GM23248 (cell line): ENCODE results near the gene SPON2. TPM values are rescaled to one million over a fixed set of nuclear protein-coding genes. Genes with fewer than 3 reads are reported as not detected.

Source experiments
- DNase-seq: peaks from one replicate; pipeline ENCODE4 v3.0.0-alpha.2; 2015
- H2AFZ ChIP-seq: fragments of 200-600 bp; sonication (generic); 2 replicates; pipeline ENCODE4 v1.6.1; 2016; ENCODE audit warnings: antibody characterized with exemption
- H3F3A ChIP-seq: fragments of 200-600 bp; sonication (generic); 2 replicates; pipeline ENCODE4 v1.6.1; 2016; ENCODE audit warnings: mild to moderate bottlenecking, antibody characterized with exemption, mixed run types; ENCODE audit not compliant: insufficient read depth
- H3K27ac ChIP-seq: fragments of 200-600 bp; sonication (generic); 2 replicates; pipeline ENCODE4 v1.5.1; 2016; ENCODE audit warnings: mild to moderate bottlenecking
- H3K27me3 ChIP-seq: fragments of 200-600 bp; sonication (generic); replicated peaks from 2 replicates; pipeline ENCODE4 v1.6.1; 2016; ENCODE audit warnings: mild to moderate bottlenecking; ENCODE audit not compliant: insufficient read depth
- H3K36me3 ChIP-seq: fragments of 200-600 bp; sonication (generic); 2 replicates; pipeline ENCODE4 v1.6.1; 2016; ENCODE audit warnings: low read depth, mild to moderate bottlenecking
- H3K4me1 ChIP-seq: fragments of 200-600 bp; sonication (generic); 2 replicates; pipeline ENCODE4 v1.6.1; 2016; ENCODE audit warnings: mild to moderate bottlenecking; ENCODE audit not compliant: insufficient read depth
- H3K4me2 ChIP-seq: fragments of 200-600 bp; sonication (generic); one replicate; pipeline ENCODE4 v1.6.1; 2016; ENCODE audit warnings: mild to moderate bottlenecking; ENCODE audit not compliant: unreplicated experiment
- H3K4me3 ChIP-seq: fragments of 200-600 bp; sonication (generic); 2 replicates; pipeline ENCODE4 v1.5.1; 2016; ENCODE audit warnings: mild to moderate bottlenecking
- H3K79me2 ChIP-seq: fragments of 200-600 bp; sonication (generic); 2 replicates; pipeline ENCODE4 v1.6.1; 2016; ENCODE audit warnings: mild to moderate bottlenecking; ENCODE audit not compliant: insufficient read depth
- H3K9ac ChIP-seq: fragments of 200-600 bp; sonication (generic); 2 replicates; pipeline ENCODE4 v1.6.1; 2016; ENCODE audit warnings: mild to moderate bottlenecking
- H3K9me2 ChIP-seq: fragments of 200-600 bp; sonication (generic); 2 replicates; pipeline ENCODE4 v1.6.1; 2016; ENCODE audit warnings: mixed run types, mild to moderate bottlenecking, moderate library complexity; ENCODE audit not compliant: insufficient read depth
- H3K9me3 ChIP-seq: fragments of 200-600 bp; sonication (generic); one replicate; pipeline ENCODE4 v1.6.1; 2017; ENCODE audit warnings: low read depth
- H4K20me1 ChIP-seq: fragments of 200-600 bp; sonication (generic); 2 replicates; pipeline ENCODE4 v1.6.0; 2016; ENCODE audit not compliant: insufficient read depth
- EZH2 ChIP-seq: fragments of 200-600 bp; sonication (generic); IDR thresholded peaks from 2 replicates; pipeline ENCODE4 v1.6.1; 2018; ENCODE audit warnings: antibody characterized with exemption, mild to moderate bottlenecking; ENCODE audit not compliant: insufficient read depth, poor library complexity, severe bottlenecking
- EZH2phosphoT487 ChIP-seq: fragments of 200-600 bp; sonication (generic); IDR thresholded peaks from 2 replicates; pipeline ENCODE4 v1.6.1; 2018; ENCODE audit warnings: antibody characterized with exemption, moderate library complexity, mild to moderate bottlenecking, low read depth; ENCODE audit not compliant: insufficient read depth
- WGBS, 2 experiments: methylation state at CpG; one replicate each; pipeline ENCODE4 v1.1.6; 2015 to 2017; ENCODE audit warnings: low lambda C conversion rate in 2 of 2, low coverage in 1 of 2; ENCODE audit errors: missing lambda C conversion rate in 2 of 2; 5-methylcytosine and 5-hydroxymethylcytosine counted together
- in situ Hi-C: fragments of 300-500 bp; cut with MboI; formaldehyde crosslinking; loops from 2 replicates; pipeline ENCODE4 v1.15.0; 2020
- polyA plus RNA-seq: library from polyadenylated mRNA; unstranded; fragments of >200 nt; fragmentation: Nextera tagmentation; extraction: Ambion mirVana; gene quantifications from 2 replicates; pipeline ENCODE4 v1.2.1, GENCODE V29; 2016
- total RNA-seq: library from RNA; depleted of rRNA; stranded (reverse); fragments of >200 nt; shearing (Covaris generic); gene quantifications from 2 replicates; pipeline ENCODE4 v1.2.3, GENCODE V29; 2014

Gene SPON2
- total and polyA plus RNA-seq, 2 experiments from 2014 or later = 5.7 to 6.2 TPM

DNA sequence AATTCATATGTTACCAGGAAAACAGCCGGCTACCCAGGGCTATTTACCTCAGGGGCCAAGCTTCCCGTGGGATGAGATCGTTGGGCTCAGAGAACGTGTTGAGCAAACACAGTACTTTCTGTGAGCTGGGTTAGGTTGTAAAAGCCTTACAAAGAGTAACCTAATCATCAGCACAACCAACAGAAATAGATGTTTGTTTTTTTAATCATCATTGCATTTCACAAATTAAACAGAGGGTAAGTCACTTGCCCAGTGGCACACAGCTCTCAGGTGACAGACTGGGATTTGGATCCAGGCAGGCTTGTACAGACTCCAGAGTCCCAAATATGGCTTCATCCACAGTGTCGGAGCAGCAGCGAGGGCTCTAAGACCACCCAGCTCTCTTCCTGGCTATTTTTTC is 20.1 kb downstream of the SPON2 start:
- H4K20me1 ChIP-seq = no peaks in the 10 kb centered on the region
- H3K79me2 ChIP-seq = no peaks in the 10 kb centered on the region
- H3K4me3 ChIP-seq = no peak overlapping the region
- no peak overlapping the region for H3K27ac ChIP-seq
- no peaks in the 10 kb centered on the region for H3K27me3 ChIP-seq
- no peak overlapping the region for H3K9ac ChIP-seq
- H2AFZ ChIP-seq = no peak overlapping the region
- in situ Hi-C loops = loop anchor here (5.0 kb wide), 1 partner anchor 110 kb away; no protein-coding TSS in a partner anchor
- 76 to 84% methylated on average over 6 of the region's 6 CpGs for WGBS, 2 experiments
- TF ChIP-seq EZH2 = no peak
- H3K9me2 ChIP-seq = no peaks in the 10 kb centered on the region
- no peak for DNase-seq
- H3K9me3 ChIP-seq = no peaks in the 10 kb centered on the region
- no peaks in the 10 kb centered on the region for H3F3A ChIP-seq
- H3K4me2 ChIP-seq = no peak overlapping the region
- no peaks in the 10 kb centered on the region for H3K36me3 ChIP-seq
- peaks cover 6% of the 10 kb centered on the region; the same call in 1 of the 2 replicates for H3K4me1 ChIP-seq

DNA sequence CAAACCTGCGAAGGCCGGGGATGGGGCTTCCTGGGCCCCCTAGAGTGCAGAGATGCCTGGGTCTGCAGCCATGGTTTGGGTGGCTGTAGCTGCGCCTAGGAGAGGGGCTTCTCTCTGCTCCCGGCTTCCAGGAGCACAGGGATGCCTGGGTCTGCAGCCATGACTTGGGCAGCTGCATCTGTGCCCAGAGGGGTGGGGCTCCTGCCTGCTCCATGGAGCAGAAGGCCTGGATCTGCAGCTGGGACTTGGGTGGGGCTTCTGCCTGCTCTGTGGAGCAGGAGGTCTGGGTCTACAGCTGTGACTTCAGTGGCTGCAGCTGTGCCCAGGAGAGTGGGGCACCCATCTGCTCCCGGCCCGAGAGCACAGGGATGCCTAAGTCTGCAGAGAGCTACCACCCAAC is 20.8 kb downstream of the SPON2 start:
- H3K4me1 ChIP-seq = peaks cover 6% of the 10 kb centered on the region; the same call in 1 of the 2 replicates
- DNase-seq = no peak
- TF ChIP-seq EZH2phosphoT487 (no peak), EZH2 (no peak)
- H3K36me3 ChIP-seq = no peaks in the 10 kb centered on the region
- H3K4me3 ChIP-seq = no peak overlapping the region
- H3K27me3 ChIP-seq = no peaks in the 10 kb centered on the region
- H2AFZ ChIP-seq = no peak overlapping the region
- H3K9me2 ChIP-seq = no peaks in the 10 kb centered on the region
- no peaks in the 10 kb centered on the region for H3K9me3 ChIP-seq
- H3K27ac ChIP-seq = no peak overlapping the region
- H3K79me2 ChIP-seq = no peaks in the 10 kb centered on the region
- H3F3A ChIP-seq = no peaks in the 10 kb centered on the region
- no peak overlapping the region for H3K4me2 ChIP-seq
- H4K20me1 ChIP-seq = no peaks in the 10 kb centered on the region
- 37 to 54% methylated on average over 6 of the region's 6 CpGs for WGBS, 2 experiments
- H3K9ac ChIP-seq = no peak overlapping the region
- in situ Hi-C loops = loop anchor here (5.0 kb wide), 1 partner anchor 111 kb away; no protein-coding TSS in a partner anchor

DNA sequence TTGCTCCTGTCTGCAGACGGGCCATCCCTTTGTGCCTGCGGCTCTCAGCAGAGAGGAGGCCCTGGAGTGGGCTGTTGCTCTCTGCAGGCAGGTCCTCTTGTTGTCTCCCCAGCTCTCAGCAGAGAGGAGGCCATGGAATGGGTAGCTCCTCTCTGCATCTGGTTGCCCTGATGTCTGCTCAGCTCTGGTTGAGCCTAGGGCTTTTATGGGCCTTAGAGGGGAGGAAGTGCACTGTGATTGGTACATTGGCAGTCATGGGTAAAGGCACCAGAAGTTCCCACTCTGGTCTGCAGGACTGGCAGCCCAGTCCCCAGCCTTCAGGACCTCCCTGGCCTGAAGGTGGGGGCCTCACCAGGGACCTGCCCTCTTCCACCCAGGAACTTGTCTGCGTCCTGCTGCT is 21.5 kb downstream of the SPON2 start:
- 21 to 34% methylated on average over 3 of the region's 3 CpGs for WGBS, 2 experiments
- H3K4me2 ChIP-seq = no peak overlapping the region
- no peaks in the 10 kb centered on the region for H3K9me2 ChIP-seq
- in situ Hi-C loops = loop anchor here (5.0 kb wide), 1 partner anchor 111 kb away; no protein-coding TSS in a partner anchor
- no peaks in the 10 kb centered on the region for H4K20me1 ChIP-seq
- no peaks in the 10 kb centered on the region for H3K79me2 ChIP-seq
- H2AFZ ChIP-seq = no peak overlapping the region
- H3K27ac ChIP-seq = no peak overlapping the region
- no peak overlapping the region for H3K4me3 ChIP-seq
- peaks cover 6% of the 10 kb centered on the region; the same call in 1 of the 2 replicates for H3K4me1 ChIP-seq
- H3F3A ChIP-seq = no peaks in the 10 kb centered on the region
- H3K9ac ChIP-seq = no peak overlapping the region
- no peak for DNase-seq
- H3K9me3 ChIP-seq = no peaks in the 10 kb centered on the region
- no peaks in the 10 kb centered on the region for H3K27me3 ChIP-seq
- no peaks in the 10 kb centered on the region for H3K36me3 ChIP-seq
- TF ChIP-seq EZH2 = no peak
- TF ChIP-seq EZH2phosphoT487 = no peak

DNA sequence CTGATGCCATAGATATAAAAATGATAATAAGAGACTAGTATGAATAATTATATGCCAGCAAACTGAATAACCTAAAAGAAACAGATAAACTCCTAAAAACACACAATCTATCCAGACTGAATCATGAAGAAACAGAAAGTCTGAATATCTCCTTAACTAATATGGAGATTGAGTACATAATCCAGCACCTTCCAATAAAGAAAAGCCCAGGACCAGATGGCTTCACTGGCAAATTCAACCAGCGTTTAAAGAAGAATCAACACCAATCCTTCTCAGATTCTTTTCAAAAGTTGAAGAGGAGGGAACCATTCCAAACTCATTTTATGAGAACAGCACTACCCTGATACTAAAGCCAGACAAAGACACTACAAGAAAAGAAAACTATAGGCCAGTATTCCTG is 32.5 kb downstream of the SPON2 start:
- H3K9me3 ChIP-seq = no peaks in the 10 kb centered on the region
- no peaks in the 10 kb centered on the region for H3F3A ChIP-seq
- H3K4me2 ChIP-seq = no peak overlapping the region
- H3K4me3 ChIP-seq = no peak overlapping the region
- no peak for DNase-seq
- WGBS, 2 experiments = 53 to 63% methylated on average over 1 of the region's 1 CpG
- H3K36me3 ChIP-seq = no peaks in the 10 kb centered on the region
- H4K20me1 ChIP-seq = no peaks in the 10 kb centered on the region
- H3K27me3 ChIP-seq = peaks cover 18% of the 10 kb centered on the region
- H3K9ac ChIP-seq = no peak overlapping the region
- no peaks in the 10 kb centered on the region for H3K9me2 ChIP-seq
- in situ Hi-C loops = no loop called here
- TF ChIP-seq EZH2 = no peak
- TF ChIP-seq EZH2phosphoT487 = no peak
- H3K4me1 ChIP-seq = no peaks in the 10 kb centered on the region
- H3K27ac ChIP-seq = no peak overlapping the region
- no peaks in the 10 kb centered on the region for H3K79me2 ChIP-seq
- H2AFZ ChIP-seq = no peak overlapping the region

DNA sequence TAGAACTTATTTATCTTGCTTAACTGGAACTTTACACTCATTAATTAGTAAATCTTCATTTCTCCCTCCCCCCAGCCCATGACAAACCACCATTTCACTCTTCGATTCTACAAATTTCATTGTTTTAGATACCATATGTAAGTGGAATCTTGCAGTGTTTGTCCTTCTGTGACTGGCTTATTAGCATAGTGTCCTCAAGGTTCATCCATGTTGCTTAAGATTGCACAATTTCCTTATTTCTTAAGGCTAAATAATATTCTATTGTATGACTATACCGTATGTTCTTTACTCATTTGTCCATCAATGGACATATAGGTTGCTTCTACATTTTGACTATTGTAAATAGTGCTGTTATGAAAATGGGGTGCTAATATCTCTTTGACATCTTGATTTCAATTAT is 34.5 kb downstream of the SPON2 start:
- Histone ChIP-seq H3K36me3 (no peaks in the 10 kb centered on the region), H3K27ac (no peak overlapping the region), H2AFZ (no peak overlapping the region), H3K4me3 (no peak overlapping the region), H3K9ac (no peak overlapping the region), H3K27me3 (peaks cover 18% of the 10 kb centered on the region), H3F3A (no peaks in the 10 kb centered on the region), H3K4me1 (no peaks in the 10 kb centered on the region), H4K20me1 (no peaks in the 10 kb centered on the region), H3K9me3 (no peaks in the 10 kb centered on the region), H3K4me2 (no peak overlapping the region), H3K9me2 (no peaks in the 10 kb centered on the region), H3K79me2 (no peaks in the 10 kb centered on the region)
- in situ Hi-C loops = no loop called here
- no peak for TF ChIP-seq EZH2phosphoT487
- TF ChIP-seq EZH2 = no peak
- WGBS, 2 experiments = 79 to 90% methylated on average over 2 of the region's 2 CpGs
- no peak for DNase-seq
